B cell (primary cell): ENCODE data around the gene TCN2. TPM values are rescaled to one million over a fixed set of nuclear protein-coding genes. Genes with fewer than 3 reads are reported as not detected.

Experiments
- ATAC-seq: fragments of 200-7000 bp; cut with Tn5 transposase; one replicate; pipeline ENCODE4 v1.10.0; 2021; ENCODE audit warnings: low read depth, mild to moderate bottlenecking, moderate number of reproducible peaks, moderate library complexity
- CTCF ChIA-PET: fragments of 350-600 bp; sonication (Branson Sonifier 250); formaldehyde crosslinking; loops from one replicate; lab custom pipeline; 2021; ENCODE audit warnings: antibody characterized with exemption, inconsistent platforms; lab: Charles Lee
- POLR2A ChIA-PET: fragments of 350-600 bp; sonication (Branson Sonifier 250); formaldehyde crosslinking; loops from one replicate; lab custom pipeline; 2021; ENCODE audit warnings: antibody characterized with exemption; lab: Charles Lee
- DNase-seq: peaks from one replicate; pipeline ENCODE4 v3.0.0; 2013
- H2AFZ ChIP-seq: 2 replicates; pipeline ENCODE4 v1.6.1; 2012; ENCODE audit warnings: mild to moderate bottlenecking, low read depth, low read length; ENCODE audit not compliant: insufficient read depth, poor library complexity, severe bottlenecking
- H3K27ac ChIP-seq, 2 donors: 1 replicate in 1 of 2; 2 replicates in 1 of 2; pipeline ENCODE4 v1.5.1; 2012 to 2013; ENCODE audit warnings: low read length in 2 of 2, mild to moderate bottlenecking in 2 of 2, moderate library complexity in 1 of 2
- H3K27me3 ChIP-seq, 4 experiments: fragments of 200-600 bp in 1 of 4; sonication (generic) in 1 of 4; replicated peaks in 1 of 4; 1 replicate in 2 of 4; 2 replicates in 2 of 4; pipeline versions ENCODE4 v1.6.1 to v1.7.0; 2013 to 2016; ENCODE audit warnings: low read length in 3 of 4, mild to moderate bottlenecking in 2 of 4, mixed read lengths in 1 of 4, moderate library complexity in 1 of 4; ENCODE audit not compliant: insufficient read depth in 4 of 4, control insufficient read depth in 3 of 4; ENCODE audit errors: control extremely low read depth in 1 of 4
- H3K36me3 ChIP-seq, 2 experiments: replicated peaks in 1 of 2; 1 replicate in 1 of 2; 2 replicates in 1 of 2; pipeline versions ENCODE4 v1.6.1 to v1.7.1; 2013; ENCODE audit warnings: low read length in 1 of 2; ENCODE audit not compliant: insufficient read depth in 2 of 2, control insufficient read depth in 1 of 2; ENCODE audit errors: control extremely low read depth in 1 of 2, extremely low read depth in 1 of 2
- H3K4me1 ChIP-seq, 2 donors: fragments of 200-600 bp in 1 of 2; sonication (generic) in 1 of 2; 1 replicate in 1 of 2; 2 replicates in 1 of 2; pipeline versions ENCODE4 v1.5.1 to v1.6.1; 2013 to 2017; ENCODE audit warnings: low read length in 2 of 2; ENCODE audit not compliant: control insufficient read depth in 2 of 2, insufficient read depth in 2 of 2
- H3K4me2 ChIP-seq: replicated peaks from 2 replicates; pipeline ENCODE3; 2012; ENCODE audit warnings: mild to moderate bottlenecking, low read depth, low read length; ENCODE audit not compliant: poor library complexity, severe bottlenecking
- H3K4me3 ChIP-seq, 5 experiments: fragments of 200-600 bp in 1 of 5; sonication (generic) in 1 of 5; 1 replicate in 3 of 5; 2 replicates in 2 of 5; pipeline versions ENCODE4 v1.5.1 to v1.7.0; 2011 to 2016; ENCODE audit warnings: low read length in 4 of 5, mild to moderate bottlenecking in 4 of 5, low read depth in 2 of 5, control low read depth in 1 of 5, moderate library complexity in 1 of 5; ENCODE audit not compliant: insufficient read depth in 1 of 5; ENCODE audit errors: control extremely low read depth in 1 of 5, extremely low read depth in 1 of 5
- H3K79me2 ChIP-seq: fragments of 200-600 bp; sonication (generic); one replicate; pipeline ENCODE4 v1.6.0; 2016; ENCODE audit warnings: low read length; ENCODE audit not compliant: control insufficient read depth, insufficient read depth
- H3K9ac ChIP-seq: fragments of 200-600 bp; sonication (generic); 2 replicates; pipeline ENCODE4 v1.6.1; 2017; ENCODE audit warnings: mild to moderate bottlenecking, low read length, moderate library complexity
- H3K9me3 ChIP-seq, 3 donors: one replicate each; pipeline versions ENCODE4 v1.6.1 to v1.7.1; 2013; ENCODE audit warnings: low read length in 2 of 3; ENCODE audit not compliant: control insufficient read depth in 2 of 3, insufficient read depth in 1 of 3; ENCODE audit errors: control extremely low read depth in 1 of 3
- H4K20me1 ChIP-seq: 2 replicates; pipeline ENCODE4 v1.6.0; 2012; ENCODE audit warnings: mild to moderate bottlenecking, low read length; ENCODE audit not compliant: insufficient read depth, control insufficient read depth, poor library complexity, severe bottlenecking
- H3K27ac Mint-ChIP-seq: one replicate; pipeline ENCODE4 v1.8.0; 2021; ENCODE audit warnings: mixed read lengths
- H3K27me3 Mint-ChIP-seq: one replicate; pipeline ENCODE4 v1.8.0; 2021; ENCODE audit warnings: mixed read lengths
- H3K4me1 Mint-ChIP-seq: one replicate; pipeline ENCODE4 v1.8.0; 2021; ENCODE audit warnings: mixed read lengths
- H3K4me3 Mint-ChIP-seq: one replicate; pipeline ENCODE4 v1.8.0; 2021; ENCODE audit warnings: mixed read lengths
- H3K9me3 Mint-ChIP-seq: one replicate; pipeline ENCODE4 v1.8.0; 2022; ENCODE audit warnings: mixed read lengths; ENCODE audit not compliant: insufficient read depth
- CTCF ChIP-seq: fragments of 200-600 bp; IDR thresholded peaks from one replicate; pipeline ENCODE4 v1.8.0; 2022; ENCODE audit warnings: antibody characterized with exemption, mild to moderate bottlenecking
- EZH2 ChIP-seq: IDR thresholded peaks from 2 replicates; pipeline ENCODE4 v1.6.1; 2012; ENCODE audit warnings: borderline replicate concordance, low read depth, mild to moderate bottlenecking, moderate library complexity, low read length; ENCODE audit not compliant: insufficient read depth, poor library complexity, severe bottlenecking
- WGBS: methylation state at CpG from one replicate; pipeline ENCODE4 v1.1.5; 2013; ENCODE audit warnings: missing lambda C conversion rate; ENCODE audit not compliant: insufficient coverage; 5-methylcytosine and 5-hydroxymethylcytosine counted together
- intact Hi-C: fragments of 100-400 bp; cut with micrococcal nuclease; formaldehyde crosslinking; loops from one replicate; pipeline ENCODE4 v1.10.0; 2022
- polyA plus RNA-seq: library from polyadenylated mRNA; depleted of rRNA; stranded (reverse); fragments of >200 nt; gene quantifications from 2 replicates; pipeline ENCODE4 v1.2.3, GENCODE V29; 2012
- total RNA-seq, 2 donors: library from RNA; stranded (reverse); fragments of 120-200 nt in 1 of 2; gene quantifications; 1 replicate in 1 of 2; 2 replicates in 1 of 2; pipeline versions ENCODE4 v1.2.3 to v1.2.4, GENCODE V29; 2013 to 2022

The TCN2 gene
- total and polyA plus RNA-seq, 2 donors (not counting 1 experiment from before 2014, with no cell fraction given), result 0.37 to 0.40 TPM

DNA sequence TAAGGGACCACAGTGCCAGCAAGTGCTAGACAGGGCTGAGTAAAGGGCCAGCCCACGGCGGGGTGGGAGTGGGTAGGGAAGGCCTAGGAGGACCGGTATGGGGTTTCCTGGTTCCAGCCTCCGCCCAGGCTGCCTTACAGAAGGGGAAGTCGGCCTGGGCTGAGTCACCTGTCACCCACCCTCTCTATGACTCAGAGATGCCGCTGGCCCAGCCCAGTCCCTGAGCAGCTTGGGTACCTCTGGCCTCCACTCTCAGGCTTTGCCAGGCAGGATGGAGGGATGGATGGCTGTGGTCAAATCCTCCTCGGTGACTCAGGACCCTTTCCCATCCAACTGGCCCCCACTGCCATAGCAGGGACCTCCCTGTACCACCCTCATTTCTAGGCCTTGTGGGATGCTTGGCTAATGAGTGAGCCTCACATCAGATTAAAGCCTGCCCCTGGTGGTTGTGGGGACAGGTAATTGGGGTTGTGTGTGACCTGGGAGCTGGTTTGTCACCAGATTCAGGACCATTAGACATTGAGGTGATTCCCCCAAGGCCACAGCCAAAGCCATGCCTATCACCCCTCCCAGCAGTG lies 42.5 kb downstream of the TCN2 start:
- Histone ChIP-seq H2AFZ (no peak overlapping the region), H3K9ac (no peak overlapping the region)

DNA sequence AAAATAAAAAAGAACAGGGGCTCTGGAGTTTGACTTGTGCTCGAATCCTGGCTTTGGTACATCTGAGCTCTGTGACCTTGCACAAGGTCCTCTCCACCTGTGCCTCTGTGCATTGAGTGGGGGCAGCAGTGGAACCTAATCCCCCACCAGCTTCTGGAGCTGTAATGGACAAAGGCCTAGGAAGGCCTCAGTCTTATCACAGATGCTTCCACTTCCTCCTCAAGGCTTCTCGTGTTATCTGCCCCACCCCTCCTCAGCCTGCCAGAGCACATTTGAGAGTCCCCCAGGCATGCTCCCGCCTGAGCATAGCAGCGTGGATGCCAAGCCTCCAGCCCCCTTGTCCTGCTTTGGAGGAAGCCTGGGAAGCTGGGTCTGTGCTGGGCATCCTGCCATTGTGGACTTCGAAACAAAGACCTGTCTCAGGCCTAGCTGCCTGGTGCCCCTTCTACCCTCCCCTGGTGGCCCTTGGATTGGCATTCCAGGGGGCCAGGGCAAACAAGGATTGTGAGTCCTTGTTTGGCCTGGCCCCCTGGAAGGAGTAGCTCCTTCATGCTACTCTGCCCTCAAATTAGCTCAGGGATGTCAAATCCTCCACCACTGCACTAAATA lies 43.6 kb downstream of the TCN2 start:
- Histone ChIP-seq H3K27ac (no peak overlapping the region), H3K36me3 (no peaks in the 10 kb centered on the region), H2AFZ (no peak overlapping the region), H3K27me3 (no peaks in the 10 kb centered on the region), H3K9me3 (no peaks in the 10 kb centered on the region), H3K4me2 (no peak overlapping the region), H3K9ac (no peak overlapping the region), H4K20me1 (no peaks in the 10 kb centered on the region), H3K4me3 (no peak overlapping the region), H3K79me2 (no peaks in the 10 kb centered on the region), H3K4me1 (peaks cover 0 to 7% of the 10 kb centered on the region in 2 donors)
- no peak overlapping the region for H3K4me3 Mint-ChIP-seq
- CTCF ChIA-PET, result interaction anchor here (0.8 to 3.9 kb wide), 4 partner anchors 12 to 17 kb away, joined by 3 to 20 read pairs (median 4); partner anchors contain the start of gene SLC35E4
- POLR2A ChIA-PET, result interaction anchor here (0.6 kb wide), 1 partner anchor 16 kb away, joined by 4 read pairs; no protein-coding TSS in a partner anchor
- H3K4me1 Mint-ChIP-seq, result peaks cover 9% of the 10 kb centered on the region
- H3K9me3 Mint-ChIP-seq, result no peaks in the 10 kb centered on the region
- intact Hi-C loops, result no loop called here
- H3K27me3 Mint-ChIP-seq, result no peaks in the 10 kb centered on the region
- no peak overlapping the region for H3K27ac Mint-ChIP-seq
- TF ChIP-seq CTCF, result no peak
- TF ChIP-seq EZH2, result no peak
- WGBS, result 68% methylated on average over 4 of the region's 5 CpGs
- DNase-seq, result no peak
- no peak for ATAC-seq

More for the DNA sequence above, 42.5 kb downstream of the TCN2 start:
- WGBS, result no CpG with 5 or more reads among the region's 7 CpGs
- ChIA-PET CTCF (interaction anchor here (1.7 to 3.9 kb wide), 2 partner anchors 14 to 16 kb away, joined by 6 to 20 read pairs; partner anchors contain the start of gene SLC35E4), POLR2A (interaction anchor here (0.6 kb wide), 1 partner anchor 273 kb away, joined by 3 read pairs; no protein-coding TSS in a partner anchor)
- H3K79me2 ChIP-seq, result no peaks in the 10 kb centered on the region
- TF ChIP-seq EZH2, result no peak
- peak overlapping the region; percentile 26 for H3K27ac Mint-ChIP-seq
- no peaks in the 10 kb centered on the region for H3K9me3 Mint-ChIP-seq
- no peaks in the 10 kb centered on the region for H3K9me3 ChIP-seq
- H3K4me1 Mint-ChIP-seq, result peaks cover 9% of the 10 kb centered on the region
- H3K4me2 ChIP-seq, result no peak overlapping the region
- H3K27me3 Mint-ChIP-seq, result no peaks in the 10 kb centered on the region
- H3K27ac ChIP-seq, result no peak overlapping the region
- DNase-seq (peak; percentile 30), ATAC-seq (peak; percentile 97)
- H3K4me3 ChIP-seq, result no peak overlapping the region
- peaks cover 0 to 7% of the 10 kb centered on the region in 2 donors for H3K4me1 ChIP-seq
- intact Hi-C loops, result loop anchor here (1.0 kb wide), 1 partner anchor 14 kb away; the partner anchor contains the start of gene SLC35E4
- no peaks in the 10 kb centered on the region for H4K20me1 ChIP-seq
- H3K27me3 ChIP-seq, result no peaks in the 10 kb centered on the region
- no peak overlapping the region for H3K4me3 Mint-ChIP-seq
- no peaks in the 10 kb centered on the region for H3K36me3 ChIP-seq
